LNCAP (cell line): ENCODE data around the gene LRP1B.

Source experiments
- TF ChIP-seq, protein P1 (sequence below): fragments of 450-650 bp; IDR thresholded peaks from 2 replicates; pipeline ENCODE4 v1.5.1; 2017; ENCODE audit warnings: mild to moderate bottlenecking

The LRP1B gene

DNA sequence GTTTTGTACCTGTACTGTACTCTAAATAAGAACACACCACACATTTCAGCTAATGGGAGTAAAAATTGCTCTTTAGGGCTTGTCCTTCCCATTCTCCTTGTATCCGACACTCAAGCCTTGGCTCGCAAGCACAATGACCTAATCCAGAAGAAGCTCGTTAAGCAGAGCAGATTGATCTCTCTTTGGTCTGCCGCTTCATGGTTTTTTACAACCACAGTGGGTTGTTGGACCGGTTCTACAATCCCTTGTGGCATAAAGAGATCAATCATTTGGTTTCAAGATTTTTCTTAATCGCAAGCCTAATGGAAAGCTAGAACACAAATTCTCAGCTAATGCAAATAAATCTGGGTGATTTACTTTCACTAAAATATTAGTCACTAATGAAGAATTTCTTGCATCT lies 662.1 kb downstream of the LRP1B start:
- TF ChIP-seq, protein P1, sequence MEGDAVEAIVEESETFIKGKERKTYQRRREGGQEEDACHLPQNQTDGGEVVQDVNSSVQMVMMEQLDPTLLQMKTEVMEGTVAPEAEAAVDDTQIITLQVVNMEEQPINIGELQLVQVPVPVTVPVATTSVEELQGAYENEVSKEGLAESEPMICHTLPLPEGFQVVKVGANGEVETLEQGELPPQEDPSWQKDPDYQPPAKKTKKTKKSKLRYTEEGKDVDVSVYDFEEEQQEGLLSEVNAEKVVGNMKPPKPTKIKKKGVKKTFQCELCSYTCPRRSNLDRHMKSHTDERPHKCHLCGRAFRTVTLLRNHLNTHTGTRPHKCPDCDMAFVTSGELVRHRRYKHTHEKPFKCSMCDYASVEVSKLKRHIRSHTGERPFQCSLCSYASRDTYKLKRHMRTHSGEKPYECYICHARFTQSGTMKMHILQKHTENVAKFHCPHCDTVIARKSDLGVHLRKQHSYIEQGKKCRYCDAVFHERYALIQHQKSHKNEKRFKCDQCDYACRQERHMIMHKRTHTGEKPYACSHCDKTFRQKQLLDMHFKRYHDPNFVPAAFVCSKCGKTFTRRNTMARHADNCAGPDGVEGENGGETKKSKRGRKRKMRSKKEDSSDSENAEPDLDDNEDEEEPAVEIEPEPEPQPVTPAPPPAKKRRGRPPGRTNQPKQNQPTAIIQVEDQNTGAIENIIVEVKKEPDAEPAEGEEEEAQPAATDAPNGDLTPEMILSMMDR = no peak

DNA sequence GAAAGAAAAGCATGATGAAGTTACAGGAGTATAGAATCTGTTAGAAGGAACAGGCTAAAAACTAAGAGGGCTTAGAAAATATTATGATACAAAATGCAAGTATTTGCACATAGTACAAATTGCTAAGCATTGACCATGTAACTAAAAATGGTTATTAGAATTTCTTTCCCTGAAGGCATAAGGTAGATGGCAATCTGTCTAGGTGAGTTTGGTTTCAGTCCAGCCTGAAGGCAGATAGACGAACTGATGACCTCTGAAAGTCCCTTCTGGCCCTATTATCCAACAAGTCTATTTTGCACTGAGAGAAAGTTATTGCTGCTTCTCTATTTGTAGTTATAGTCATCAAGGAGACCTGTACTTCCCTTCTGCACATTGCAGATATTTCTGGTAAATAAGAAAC lies 663.5 kb downstream of the LRP1B start:
- TF ChIP-seq, protein P1 = no peak

DNA sequence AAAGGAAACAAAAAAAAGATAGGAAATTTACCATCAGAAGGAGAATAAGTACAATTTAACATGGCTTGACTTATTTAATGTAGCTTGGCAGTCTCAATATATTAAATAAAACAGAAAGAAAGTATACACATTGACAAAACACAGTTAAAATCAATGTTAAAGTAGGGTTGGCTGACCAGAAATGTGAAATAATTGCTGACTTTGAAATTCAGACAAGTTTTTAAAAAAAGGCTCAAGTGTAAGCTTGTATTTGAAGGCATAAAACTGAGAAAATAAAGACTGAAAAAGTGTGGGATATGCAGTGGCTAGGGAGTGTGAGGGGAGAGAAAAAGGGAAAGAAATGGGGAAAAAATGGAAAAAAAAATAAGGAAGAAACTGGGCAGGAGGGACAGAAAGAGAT lies 665.8 kb downstream of the LRP1B start:
- TF ChIP-seq, protein P1 = no peak

DNA sequence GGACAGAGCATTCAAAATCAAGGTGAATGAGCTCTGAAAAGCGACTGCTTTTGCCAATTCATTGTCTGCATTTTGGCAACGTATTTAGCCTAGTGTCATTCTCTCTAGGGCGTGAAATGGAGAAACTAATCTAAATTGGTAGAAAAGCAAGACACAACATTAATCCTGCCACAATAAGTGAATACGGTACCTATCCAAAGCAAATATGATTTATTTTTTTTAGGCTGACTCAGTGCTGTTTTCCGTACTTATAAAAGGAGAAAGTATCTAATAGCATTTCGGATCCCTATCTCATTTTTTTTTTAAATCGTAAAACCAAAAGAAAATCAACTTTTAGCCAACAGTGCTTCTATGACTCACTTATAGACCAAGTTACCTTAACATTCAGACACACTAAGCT lies 672.5 kb downstream of the LRP1B start:
- TF ChIP-seq, protein P1 = no peak

DNA sequence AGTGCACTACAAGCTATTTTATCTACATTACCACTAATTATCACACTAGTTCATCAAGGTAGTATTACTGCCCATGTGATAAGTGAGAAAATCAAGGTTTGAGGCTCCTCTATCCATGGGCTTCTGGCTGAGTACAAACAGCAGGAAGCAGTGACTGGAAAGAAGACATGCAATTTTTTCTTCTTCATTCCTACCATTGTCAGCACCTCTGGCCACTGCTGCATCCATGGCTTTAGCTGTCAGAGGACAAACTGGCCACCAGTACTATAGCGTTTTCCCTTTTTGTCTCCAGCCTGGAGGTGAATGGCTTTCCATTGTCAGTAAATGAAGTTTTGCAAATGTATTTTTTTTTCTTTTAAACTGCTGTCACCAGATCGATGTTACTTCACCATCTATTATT lies 674.9 kb downstream of the LRP1B start:
- TF ChIP-seq, protein P1 = no peak

DNA sequence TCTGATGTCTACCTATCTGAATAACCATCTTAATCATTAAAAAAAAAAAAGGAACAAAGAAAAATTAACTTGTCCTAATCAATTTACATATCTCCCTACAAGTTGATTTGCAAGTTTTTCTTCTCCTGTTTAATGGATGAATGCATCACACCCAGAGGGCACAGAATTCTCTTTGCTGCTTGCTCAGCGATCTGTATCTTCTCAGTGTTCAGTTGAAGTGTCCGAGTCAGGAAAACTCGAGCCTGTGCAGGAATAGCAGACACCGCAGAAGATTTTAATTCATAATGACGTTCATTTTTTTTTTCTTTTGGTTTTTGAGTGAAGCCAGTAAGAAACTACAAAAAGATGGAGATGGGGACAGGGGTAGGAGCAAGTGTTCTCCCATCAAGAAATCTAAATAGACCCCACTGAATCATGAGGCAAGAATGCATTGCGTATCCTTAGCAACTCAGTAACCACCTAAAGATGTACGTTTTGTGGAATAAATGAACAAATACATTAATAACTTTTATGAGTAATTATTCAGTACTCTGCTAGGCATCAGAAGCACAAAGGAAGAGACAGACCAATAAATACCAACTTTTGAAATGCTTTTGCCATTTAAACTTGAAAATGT lies 675.5 kb downstream of the LRP1B start:
- TF ChIP-seq, protein P1 = no peak

DNA sequence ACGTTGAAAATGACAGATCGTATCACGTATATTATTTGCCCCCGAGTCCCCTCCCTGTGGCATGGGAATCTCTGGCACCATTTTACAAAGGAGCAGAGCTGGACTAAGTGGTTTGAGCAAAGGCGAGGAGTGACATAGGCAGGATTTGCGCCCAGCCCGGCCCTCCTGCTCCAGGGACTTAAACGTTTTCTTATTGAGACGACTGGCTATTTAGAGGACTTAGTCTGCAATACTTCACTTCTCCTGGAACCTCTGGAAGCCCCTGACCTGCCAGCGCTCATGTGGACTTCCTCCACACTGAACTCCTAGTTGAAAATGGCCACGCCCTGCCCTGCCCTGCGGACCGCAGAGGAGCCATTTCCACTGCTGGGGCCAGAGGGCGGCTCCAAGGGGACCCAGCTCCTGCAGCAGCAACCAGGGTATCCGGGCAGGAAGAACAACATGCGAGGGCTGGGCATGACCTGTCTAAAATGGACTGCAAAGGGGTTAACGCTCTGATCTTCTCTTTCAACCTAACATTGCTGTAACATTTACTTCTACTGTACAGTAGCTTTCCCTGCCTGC lies 690.7 kb downstream of the LRP1B start:
- TF ChIP-seq, protein P1 = no peak

DNA sequence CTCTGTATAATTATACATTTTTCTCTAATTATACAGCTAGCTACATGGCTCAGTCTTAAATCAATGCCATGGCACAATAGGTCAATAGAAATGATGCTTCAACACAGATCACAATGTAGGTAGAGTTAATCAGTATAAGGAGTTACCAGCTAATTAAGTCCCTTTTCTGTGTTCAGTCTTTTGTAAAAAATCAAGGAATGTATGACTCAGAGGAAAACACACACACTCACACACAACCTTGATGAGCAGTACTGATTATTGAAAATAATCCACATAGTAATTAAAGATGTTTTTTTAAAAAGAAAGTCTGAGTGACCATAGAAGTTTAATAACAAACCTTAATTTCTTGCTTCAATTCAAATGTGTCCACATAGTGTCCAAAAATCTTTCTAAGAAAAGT lies 691.3 kb downstream of the LRP1B start:
- TF ChIP-seq, protein P1 = no peak
